Fibroblast of upper back skin (primary cell): Measurements from ENCODE around the gene GFRA1.

Source experiments
- DNase-seq: peaks from one replicate; pipeline ENCODE4 v3.0.0-alpha.2; 2013

GFRA1 gene

GRCh38 chr10:116270771-116271592 is 2.0 kb downstream of the GFRA1 start:
- DNase-seq = no peak

GRCh38 chr10:116270126-116270770 is 2.8 kb downstream of the GFRA1 start:
- DNase-seq = no peak

- no peak for DNase-seq
These were observed 3.4 kb downstream of the GFRA1 start for GRCh38 chr10:116269619-116270018.

- DNase-seq = no peak
These were observed 4.0 kb downstream of the GFRA1 start for GRCh38 chr10:116268976-116269375.

GRCh38 chr10:116265686-116266085 is 7.3 kb downstream of the GFRA1 start:
- DNase-seq = no peak

GRCh38 chr10:116263870-116264655 is 8.9 kb downstream of the GFRA1 start:
- DNase-seq = peak; percentile 38

- DNase-seq = no peak
These were observed 10.3 kb downstream of the GFRA1 start for GRCh38 chr10:116262678-116263077.

- no peak for DNase-seq
These were observed 12.4 kb downstream of the GFRA1 start for GRCh38 chr10:116260599-116260998.

GRCh38 chr10:116259638-116260037 is 13.4 kb downstream of the GFRA1 start:
- DNase-seq = no peak

- DNase-seq = no peak
These were observed 15.2 kb downstream of the GFRA1 start for GRCh38 chr10:116257785-116258184.

GRCh38 chr10:116256752-116257259 is 16.2 kb downstream of the GFRA1 start:
- no peak for DNase-seq

- peak; percentile 58 for DNase-seq
These were observed 16.9 kb downstream of the GFRA1 start for GRCh38 chr10:116255886-116256751.

- peak; percentile 70 for DNase-seq
These were observed 18.4 kb downstream of the GFRA1 start for GRCh38 chr10:116254422-116255155.

- DNase-seq = no peak
These were observed 19.3 kb downstream of the GFRA1 start for GRCh38 chr10:116253716-116254115.

- DNase-seq = no peak
These were observed 21.2 kb downstream of the GFRA1 start for GRCh38 chr10:116251602-116252395.

GRCh38 chr10:116247691-116248090 is 25.3 kb downstream of the GFRA1 start:
- peak; percentile 17 for DNase-seq

- DNase-seq = no peak
These were observed 26.7 kb downstream of the GFRA1 start for GRCh38 chr10:116246263-116246662.

- DNase-seq = no peak
These were observed 27.9 kb downstream of the GFRA1 start for GRCh38 chr10:116245156-116245555.

- peak; percentile 28 for DNase-seq
These were observed 31.2 kb downstream of the GFRA1 start for GRCh38 chr10:116241642-116242410.

- no peak for DNase-seq
These were observed 31.9 kb downstream of the GFRA1 start for GRCh38 chr10:116241085-116241484.
